Cardiac septum (tissue), 1 donor: ENCODE measurements around the gene RAB33A. TPM values are rescaled to one million over a fixed set of nuclear protein-coding genes. Genes with fewer than 3 reads are reported as not detected.

Experiments
- DNase-seq: peaks from one replicate; pipeline ENCODE4 v3.0.0-alpha.2; 2020; ENCODE audit warnings: low spot score
- intact Hi-C: fragments of 100-400 bp; cut with DNase I; formaldehyde crosslinking; loops from one replicate; pipeline ENCODE4 v1.14.0; 2022
- long read RNA-seq: library from polyadenylated mRNA; unstranded; transcript quantifications from one replicate; pipeline ENCODE4 v2.0.0, GENCODE V29; 2021
- total RNA-seq: library from RNA; stranded (reverse); fragmentation: NEBNext Ultra II Directional; extraction: Animal tissue kit (Norgen Biotek cat#: 25700); gene quantifications from one replicate; pipeline ENCODE4 v1.2.1, GENCODE V29; 2021
- donor health status: DM: no; HTN: no; CAD: no.

Gene RAB33A
- total RNA-seq, result 1.2 TPM
- long read RNA-seq, partial matches to known transcripts, result 0 of 1 reads
- long read RNA-seq, other reads (novel, unspliced or antisense), result 0 of 1 reads

DNA sequence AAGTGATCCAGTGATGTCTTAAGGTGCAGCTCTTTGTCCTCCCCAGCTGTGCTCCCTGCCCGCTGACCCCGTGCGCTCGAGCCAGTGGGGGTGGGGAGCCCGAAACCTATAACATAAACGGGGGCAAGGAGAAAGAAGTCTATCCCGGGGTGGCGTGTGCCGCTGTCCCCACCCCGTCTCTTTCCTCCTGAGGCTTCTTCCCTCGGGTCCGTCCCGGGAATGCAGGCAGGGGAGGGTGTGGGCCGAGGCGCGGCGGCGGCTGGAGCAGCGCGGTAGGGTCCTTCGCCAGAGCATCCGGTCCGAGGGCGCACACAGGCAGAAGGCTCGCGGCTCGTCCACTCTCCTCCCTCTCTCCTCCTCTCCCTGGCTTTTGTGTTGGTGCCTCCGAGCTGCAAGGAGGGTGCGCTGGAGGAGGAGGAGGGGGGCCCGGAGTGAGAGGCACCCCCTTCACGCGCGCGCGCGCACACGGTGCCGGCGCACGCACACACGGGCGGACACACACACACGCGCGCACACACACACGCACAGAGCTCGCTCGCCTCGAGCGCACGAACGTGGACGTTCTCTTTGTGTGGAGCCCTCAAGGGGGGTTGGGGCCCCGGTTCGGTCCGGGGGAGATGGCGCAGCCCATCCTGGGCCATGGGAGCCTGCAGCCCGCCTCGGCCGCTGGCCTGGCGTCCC is at the start of gene RAB33A:
TSS of gene RAB33A (plus strand) at position 517 of the 681 bp plus-strand sequence. CDS start at position 618, 101 bp downstream.
- no peak for DNase-seq
- intact Hi-C loops, result loop anchor here (5.0 to 10.0 kb wide), 2 partner anchors 49 to 267 kb away; partner anchors contain the start of gene UTP14A

DNA sequence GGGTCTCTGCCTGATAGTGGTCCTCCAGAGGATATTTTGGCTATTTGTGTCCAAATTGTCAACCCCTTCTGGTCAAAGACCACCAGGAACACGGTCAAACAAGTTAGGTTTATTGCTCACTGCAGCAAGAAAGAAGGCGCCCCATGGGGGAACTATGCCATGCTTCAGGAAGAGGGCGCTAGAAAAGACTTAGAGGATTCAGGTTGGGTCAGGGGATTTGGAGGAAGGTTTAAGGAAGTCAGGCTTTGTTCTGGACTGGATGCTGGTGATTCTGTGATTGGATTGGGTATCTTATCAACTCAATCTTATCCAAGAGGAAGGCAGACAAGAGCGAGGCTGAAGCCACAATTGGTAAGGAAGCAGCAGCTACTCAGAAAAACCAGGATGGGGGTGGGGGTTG is 47.2 kb upstream of the RAB33A start:
- intact Hi-C loops, result loop anchor here (5.0 kb wide), 1 partner anchor 48 kb away; the partner anchor contains the start of gene RAB33A
- no peak for DNase-seq

DNA sequence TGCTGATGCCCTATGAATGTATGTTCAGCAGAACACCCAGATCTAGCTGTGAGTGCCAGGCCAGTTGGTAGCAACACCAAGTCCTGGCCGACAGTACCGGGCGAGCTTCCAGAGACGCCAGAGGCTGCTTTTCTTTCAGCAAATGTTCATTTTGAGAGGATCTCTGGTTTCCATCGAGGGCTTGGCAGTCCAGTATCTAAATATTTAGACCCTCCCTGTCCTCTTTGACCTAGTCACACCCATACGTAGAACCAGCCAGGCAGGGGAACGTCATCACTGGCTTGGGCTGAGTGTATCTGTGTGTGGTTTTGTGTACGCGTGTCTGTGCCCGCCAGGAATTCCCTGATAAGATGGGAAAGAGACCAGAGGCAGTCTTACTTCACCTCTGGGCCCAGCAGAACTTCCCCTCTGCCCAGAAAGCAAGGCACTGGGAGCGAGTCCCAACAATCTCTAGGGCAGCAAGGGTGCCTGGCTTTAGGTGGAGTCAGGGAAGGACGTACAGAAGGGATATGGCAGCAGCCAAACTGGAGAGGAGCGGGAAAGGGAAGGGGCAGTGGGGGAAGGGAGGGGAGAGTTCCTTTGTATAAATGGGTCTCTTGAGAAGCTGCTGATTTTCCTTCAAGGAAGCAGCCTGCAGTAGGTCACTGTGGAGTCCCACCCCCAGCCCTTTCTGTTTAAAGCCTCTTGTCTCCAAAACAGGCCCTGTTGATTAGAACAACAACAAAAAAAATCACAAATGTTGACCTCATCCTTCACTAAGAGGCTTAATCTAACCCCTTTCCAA is 46.5 kb upstream of the RAB33A start:
- intact Hi-C loops, result no loop called here
- DNase-seq, result no peak

DNA sequence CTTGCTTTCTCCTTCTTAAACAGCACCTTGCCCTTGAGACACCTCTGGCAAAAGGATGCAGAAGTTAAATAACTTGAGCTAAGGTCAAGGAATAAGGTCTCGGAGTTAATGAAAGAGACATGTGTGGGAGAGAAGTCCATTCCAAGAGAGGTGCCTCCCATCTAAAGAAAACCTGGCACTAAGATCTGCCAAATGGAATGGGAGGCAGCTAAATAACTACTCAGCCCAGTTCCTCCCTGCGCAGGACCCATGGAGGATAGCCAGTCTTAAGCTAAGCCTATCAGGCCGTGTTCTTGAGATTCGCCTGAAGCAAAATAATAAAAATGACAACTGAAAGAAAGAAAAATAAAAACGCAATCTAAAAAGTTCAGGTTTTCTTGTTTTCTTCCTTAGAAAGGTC is 40.8 kb upstream of the RAB33A start:
- intact Hi-C loops, result no loop called here
- DNase-seq, result no peak

DNA sequence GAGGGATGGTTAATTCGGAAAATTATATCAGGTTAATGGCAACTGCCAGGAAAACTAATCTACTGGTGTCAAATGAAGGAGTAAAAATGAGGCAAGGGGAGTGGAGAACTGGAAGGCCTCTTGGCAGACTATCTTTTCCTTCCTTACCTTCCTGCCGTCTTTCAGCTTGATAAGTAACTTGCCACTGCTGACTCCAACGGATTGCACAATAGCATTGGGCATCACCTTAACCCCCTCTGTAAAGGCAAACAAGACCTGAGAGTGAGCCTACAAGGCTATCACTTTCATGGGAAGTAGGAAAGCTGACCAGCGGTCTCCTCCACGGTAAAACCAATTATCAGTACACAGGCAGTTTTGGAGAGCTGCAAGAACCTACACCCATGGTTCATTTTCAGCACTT is 35.3 kb upstream of the RAB33A start:
- no peak for DNase-seq
- intact Hi-C loops, result no loop called here

DNA sequence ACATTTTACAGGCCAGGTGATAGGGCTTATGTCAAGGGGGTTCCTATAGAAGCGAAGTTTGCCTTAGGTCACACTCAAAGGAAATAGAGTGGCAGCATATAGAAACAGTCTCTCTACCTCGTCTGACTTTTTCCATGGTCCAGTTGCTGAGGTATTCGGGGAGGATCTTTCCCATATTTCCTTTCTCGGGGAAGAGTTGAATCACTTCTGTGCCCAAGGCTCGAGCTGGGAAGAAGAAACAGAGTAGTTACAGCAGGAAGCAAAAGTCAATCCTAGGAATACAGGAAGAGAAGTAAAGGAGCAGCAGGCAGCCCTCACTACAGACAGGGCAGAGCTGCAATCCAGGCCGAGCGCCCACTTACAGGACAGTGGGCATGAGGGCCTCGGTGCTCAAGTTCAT is 34.8 kb upstream of the RAB33A start:
- DNase-seq, result no peak
- intact Hi-C loops, result no loop called here

DNA sequence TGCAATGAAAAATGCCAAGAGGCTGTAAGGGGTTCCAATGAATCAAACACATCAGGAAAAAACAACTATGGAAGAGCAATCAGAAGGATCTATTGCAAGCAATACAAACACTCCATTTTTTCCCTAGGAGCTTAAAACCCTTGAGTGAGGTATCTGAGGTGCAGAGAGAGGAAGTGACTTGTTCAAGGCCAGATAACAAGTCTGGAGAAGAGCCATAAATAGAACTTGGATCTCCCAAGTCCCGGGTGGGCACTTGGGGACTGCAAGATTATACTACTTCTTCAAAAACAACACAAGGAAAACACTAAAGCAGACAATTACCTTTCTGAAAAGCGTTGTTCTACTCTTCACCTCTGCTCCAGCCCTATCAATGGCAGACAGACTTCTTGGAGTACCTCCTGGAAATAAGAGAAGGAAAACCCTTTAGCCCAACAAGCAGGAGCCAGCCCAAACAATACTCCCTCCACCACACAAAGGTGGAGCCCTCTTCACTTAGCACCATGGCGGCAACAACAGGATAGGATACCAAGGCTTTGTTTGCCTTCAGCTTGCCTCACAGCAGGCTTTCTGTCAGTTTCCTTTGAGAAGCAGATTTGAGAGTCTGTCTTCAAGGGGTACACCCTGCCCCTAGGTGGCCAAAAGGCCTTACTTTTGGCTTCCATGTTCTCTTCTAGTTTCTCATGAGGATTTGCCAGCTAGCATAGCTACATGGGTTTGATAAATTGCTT is 32.1 kb upstream of the RAB33A start:
- intact Hi-C loops, result no loop called here
- DNase-seq, result no peak

DNA sequence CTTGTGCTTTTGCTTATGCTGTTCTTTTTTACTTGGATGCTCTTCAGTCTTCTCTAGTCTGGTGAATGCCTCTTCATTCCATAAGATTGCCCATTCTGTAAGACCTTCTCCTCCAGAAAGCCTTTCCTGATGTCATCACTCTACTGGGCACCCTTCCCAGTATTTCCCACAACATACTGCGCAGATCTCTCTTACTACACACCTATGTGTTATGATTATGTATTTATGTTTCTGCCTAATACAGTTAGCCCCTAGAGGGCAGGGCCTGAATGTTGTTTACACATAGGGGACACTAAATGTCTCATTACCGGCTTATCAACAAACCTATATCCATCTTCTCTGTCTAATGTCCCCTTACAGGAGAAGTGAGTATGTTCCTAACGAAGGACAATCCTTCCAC is 27.3 kb upstream of the RAB33A start:
- DNase-seq, result no peak
- intact Hi-C loops, result no loop called here

DNA sequence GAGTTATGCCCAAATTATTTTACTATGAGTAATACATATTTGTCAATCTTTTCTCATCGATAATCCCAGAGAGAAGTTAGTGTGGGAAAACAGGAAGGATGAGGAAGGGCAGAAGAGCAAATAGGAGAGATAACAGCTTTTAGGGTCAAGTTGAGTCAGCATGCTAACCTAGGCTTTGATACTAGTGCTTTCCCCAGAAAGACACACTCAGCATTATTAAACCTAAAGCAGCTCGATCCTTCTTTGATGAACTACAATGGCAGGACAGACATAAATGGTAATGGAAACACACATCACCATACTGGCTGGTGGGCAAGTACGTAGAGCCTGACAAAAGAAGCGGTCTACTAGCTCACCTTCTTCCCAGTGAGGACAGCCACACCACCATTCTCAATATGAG is 26.6 kb upstream of the RAB33A start:
- intact Hi-C loops, result no loop called here
- no peak for DNase-seq

DNA sequence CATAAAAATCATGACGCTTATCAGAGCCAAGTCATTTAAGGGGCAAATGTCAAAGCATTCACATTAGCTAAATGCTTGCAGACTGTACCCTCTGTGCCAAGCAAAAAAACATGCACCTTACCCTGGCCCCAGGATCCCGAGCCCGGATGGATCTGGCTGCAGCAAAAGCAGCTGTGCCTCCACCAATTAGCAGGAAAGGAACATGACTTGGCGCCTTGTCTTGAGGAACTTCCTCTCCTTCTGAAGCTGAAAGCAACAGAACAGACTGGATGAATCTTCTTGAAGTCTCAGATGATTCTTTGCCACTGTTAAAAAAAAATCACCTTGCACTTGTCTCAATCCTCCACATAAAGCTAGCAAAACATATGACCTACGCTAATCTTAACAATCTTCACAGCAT is 24.1 kb upstream of the RAB33A start:
- DNase-seq, result no peak
- intact Hi-C loops, result no loop called here

DNA sequence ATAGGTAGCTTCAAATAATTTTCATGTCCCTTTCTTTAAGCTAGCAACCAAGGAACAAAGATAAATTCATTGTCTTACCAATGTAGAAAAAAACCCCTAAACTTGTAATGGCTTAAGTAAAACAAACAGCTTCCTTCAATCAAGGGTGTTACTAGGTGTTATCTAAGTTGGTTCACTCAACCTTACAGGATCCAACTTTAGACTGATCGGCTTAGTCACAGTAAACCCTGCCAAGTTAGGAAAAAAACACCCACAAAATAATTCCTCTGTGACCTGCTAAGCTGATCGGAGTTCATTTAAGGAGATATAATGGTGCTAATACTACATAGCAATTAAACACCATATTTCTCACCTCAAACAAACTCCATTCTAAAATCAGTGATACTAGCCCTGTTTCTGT is 16.2 kb upstream of the RAB33A start:
- no peak for DNase-seq
- intact Hi-C loops, result no loop called here

DNA sequence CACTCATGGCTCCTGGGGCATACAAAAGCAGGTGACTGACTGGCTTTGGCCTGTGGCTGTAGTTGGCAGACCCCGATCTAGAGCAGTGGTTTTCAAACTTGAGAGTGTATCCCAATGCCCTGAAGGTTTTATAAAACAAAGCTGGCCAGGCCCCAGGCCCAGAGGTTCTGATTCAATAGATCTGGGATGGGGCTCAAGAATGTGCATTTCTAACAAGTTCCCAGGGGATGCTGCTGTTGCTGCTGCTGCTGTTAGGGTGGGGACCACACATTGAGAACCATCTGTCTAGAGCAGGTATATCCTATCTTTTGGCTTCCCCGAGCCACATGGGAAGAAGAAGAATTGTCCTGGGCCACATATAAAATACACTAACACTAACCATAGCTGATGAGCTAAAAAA is 13.5 kb upstream of the RAB33A start:
- no peak for DNase-seq
- intact Hi-C loops, result no loop called here

DNA sequence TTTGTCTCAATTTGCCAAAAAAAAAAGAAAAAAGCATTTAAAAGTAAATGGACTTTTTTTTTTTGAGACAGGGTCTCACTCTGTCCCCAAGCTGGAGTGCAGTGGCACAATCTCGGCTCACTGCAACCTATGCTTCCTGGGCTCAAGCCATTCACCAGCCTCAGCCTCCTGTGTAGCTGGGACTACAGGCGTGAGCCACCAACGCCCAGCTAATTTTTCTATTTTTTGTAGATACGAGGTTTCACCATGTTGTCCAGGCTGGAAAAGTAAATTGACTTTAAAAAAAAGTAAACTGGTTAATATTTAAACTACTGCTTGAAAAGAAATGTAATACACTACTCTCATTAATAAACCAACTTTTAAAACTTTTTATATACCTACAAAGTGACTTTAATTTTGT is 12.0 kb upstream of the RAB33A start:
- intact Hi-C loops, result no loop called here
- no peak for DNase-seq

DNA sequence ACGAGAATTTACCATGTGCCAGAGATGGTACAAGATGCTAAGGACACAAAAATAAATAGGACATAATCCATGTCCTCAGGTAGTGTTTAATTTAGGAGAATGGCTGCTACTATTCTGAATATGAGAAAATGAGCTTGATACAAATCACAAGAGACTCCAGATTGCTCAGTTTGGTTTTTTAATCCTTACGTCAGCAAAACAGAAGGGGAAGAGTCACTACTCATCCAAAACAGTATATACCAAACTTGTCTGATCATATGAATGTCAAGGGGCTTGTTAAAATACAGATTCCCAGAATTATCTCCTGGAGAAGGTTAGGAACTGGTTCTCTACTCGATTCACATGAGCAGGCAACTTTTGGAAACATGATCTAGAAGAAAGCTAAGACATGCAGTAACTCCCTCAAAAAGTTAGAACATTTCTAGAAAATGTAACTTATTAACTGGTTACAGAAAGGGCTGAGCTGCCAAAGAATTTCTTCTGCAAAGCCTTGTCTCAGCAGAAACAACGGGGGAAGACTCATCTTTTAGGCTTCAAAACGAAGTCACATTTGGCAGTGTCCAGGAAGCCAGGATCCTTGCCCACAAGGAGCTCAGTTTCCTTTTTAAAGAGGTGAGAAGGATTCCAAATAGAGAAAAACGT is 9.5 kb upstream of the RAB33A start:
- intact Hi-C loops, result no loop called here
- DNase-seq, result no peak

DNA sequence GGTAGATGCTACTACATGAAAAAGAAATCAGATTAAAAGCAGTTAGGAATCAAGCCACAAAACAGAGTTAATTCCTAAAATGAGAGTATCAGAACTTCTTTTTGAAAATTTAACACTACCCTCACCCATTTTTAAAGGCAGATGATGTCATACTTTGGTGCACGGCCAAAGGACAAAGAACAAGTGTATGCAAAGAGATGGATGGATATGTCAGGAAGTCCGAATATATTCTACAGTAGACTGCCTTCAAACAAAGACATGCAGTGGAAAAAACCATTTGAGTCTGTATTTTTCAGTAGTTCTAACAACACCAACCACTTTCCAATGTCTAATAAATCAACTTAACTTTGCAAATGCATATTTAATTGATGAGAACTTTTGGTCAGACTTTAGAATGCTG is 8.4 kb upstream of the RAB33A start:
- intact Hi-C loops, result no loop called here
- DNase-seq, result no peak

DNA sequence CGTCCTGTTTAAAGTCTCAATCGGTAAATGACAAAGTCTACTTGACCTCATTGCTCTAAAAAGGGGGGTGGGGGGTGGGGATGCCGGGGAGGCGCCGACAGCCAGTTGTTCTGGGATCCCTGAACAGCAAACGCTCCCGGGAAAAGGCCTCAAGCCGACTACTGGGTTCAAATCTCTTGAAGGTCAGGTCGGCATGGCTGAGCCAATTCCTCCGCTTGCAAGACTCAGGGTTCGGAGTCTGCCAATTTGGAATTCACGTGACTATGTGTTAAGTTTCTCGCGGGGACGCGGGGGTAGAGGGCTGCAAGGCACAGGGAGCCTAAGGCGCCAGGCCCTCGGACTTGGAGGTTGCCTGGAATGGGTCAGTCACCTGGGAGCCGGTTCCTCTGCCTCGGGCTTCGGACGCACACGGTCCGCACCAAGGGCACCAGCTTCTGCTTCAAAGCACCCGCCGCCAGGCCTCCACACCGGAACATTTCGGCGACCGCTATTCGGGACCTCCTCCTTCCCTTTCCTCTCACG is 6.5 kb upstream of the RAB33A start:
- intact Hi-C loops, result no loop called here

DNA sequence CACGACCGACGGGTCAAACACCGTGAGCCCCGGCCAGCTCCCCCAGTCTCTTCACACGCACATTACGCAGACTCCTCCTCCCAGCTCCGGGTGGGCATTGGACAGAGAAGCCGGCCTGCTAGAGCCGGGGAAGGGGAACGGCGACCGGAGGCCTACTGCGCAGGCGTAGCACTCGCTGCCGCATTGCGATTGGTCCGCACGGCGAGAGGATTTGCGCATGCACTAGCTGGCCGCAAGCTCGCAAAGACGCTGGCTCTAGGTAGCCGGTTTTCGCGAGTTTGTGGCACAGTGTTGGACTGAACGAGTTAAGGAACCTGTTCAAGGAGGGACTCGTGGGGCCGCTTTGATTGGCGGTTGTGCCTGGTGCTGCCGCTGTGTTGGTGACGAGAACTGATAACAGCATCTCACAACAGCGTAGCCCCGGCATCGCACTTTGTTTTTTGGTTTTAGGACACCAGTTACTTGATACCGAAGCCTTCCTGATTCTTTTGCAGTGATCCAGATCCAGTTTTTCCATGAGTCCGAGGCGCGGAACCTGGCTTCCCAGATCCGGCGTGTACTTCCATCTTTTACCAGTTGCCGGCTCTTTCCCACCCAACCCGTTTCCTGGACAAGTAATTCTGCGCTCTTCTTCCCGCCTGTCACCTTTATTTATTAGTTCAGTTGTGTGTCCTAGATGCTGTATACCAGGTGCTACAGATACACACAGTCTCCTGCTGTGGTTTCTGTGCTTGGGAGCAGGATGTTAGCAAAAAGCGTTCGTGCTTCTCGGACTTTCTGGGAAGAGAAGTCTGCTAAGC is 5.9 kb upstream of the RAB33A start, which contains the start of gene AIFM1:
TSS of gene AIFM1 (minus strand) at position 139 of the 800 bp plus-strand sequence. CDS start 185 bp downstream, outside the sequence.
- intact Hi-C loops, result no loop called here
- DNase-seq, result peak; percentile 94

More for the DNA sequence above, 6.5 kb upstream of the RAB33A start:
- DNase-seq, result no peak

DNA sequence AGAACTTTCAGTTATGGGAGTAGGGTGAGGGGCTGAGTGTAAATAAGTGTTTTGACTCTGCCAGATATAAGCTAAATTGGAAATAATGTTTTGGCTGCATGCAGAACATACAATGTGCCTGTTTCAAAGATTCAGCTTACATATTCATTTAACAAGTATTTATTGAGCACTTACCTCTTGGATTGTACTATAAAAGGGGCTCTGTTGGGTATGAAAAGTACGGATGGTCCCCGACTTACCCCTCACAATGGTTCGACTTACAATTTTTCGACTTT is 5.3 kb upstream of the RAB33A start:
- no peak for DNase-seq
- intact Hi-C loops, result no loop called here

DNA sequence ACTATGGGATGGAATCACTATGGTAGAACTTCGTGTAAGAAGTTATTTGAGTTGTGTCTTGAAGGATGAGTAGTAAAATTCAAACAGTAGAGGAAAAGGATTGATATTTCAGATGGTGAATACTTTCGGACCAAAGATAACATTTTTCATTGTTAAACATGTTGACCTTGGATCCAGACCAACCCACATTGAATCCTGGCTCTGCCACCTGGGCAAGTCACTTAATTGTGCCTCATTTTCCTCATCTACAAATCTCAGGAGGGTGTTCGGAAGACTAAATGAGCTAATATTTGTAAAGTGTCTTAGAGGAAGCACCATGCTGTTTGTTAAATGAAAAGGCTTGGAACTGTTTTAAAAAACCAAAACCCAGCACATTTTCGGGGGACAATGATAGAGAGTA is 4.7 kb upstream of the RAB33A start:
- intact Hi-C loops, result no loop called here
- no peak for DNase-seq
